Left hindlimb (tissue), 1 donor: ENCODE data around the gene PDK3.

Experiments used
- DNase-seq: peaks from one replicate; pipeline ENCODE4 v3.0.0-alpha.2; 2018

The PDK3 gene

GRCh38 chrX:24563291-24564010 lies 98.4 kb downstream of the PDK3 start:
- no peak for DNase-seq

- DNase-seq, result no peak
Observed at GRCh38 chrX:24566240-24566639, 101.2 kb downstream of the PDK3 start.

GRCh38 chrX:24567169-24567568 lies 102.1 kb downstream of the PDK3 start:
- no peak for DNase-seq

GRCh38 chrX:24574743-24575142 lies 109.7 kb downstream of the PDK3 start:
- DNase-seq, result no peak

- no peak for DNase-seq
Observed at GRCh38 chrX:24575496-24575895, 110.4 kb downstream of the PDK3 start.

- DNase-seq, result no peak
Observed at GRCh38 chrX:24577091-24577490, 112.0 kb downstream of the PDK3 start.
